Naive thymus-derived CD8-positive, alpha-beta T cell (primary cell): Measurements from ENCODE around the gene GPSM3. TPM values are rescaled to one million over a fixed set of nuclear protein-coding genes. Genes with fewer than 3 reads are reported as not detected.
"Not testable (repeated sequence)": the region's sequence is repeated elsewhere in the genome, so short reads cannot be mapped to it uniquely, and the experiment has no call there.

Experiments
- ATAC-seq, 2 donors: fragments of 150-1000 bp; cut with Tn5 transposase in 1 of 2; sonication (Bioruptor Pico), chemical (Tn5 transposase) in 1 of 2; 1 replicate in 1 of 2; 2 replicates in 1 of 2; pipeline ENCODE4 v1.10.0; 2021; ENCODE audit warnings: mild to moderate bottlenecking in 2 of 2, moderate library complexity in 2 of 2
- POLR2A ChIA-PET: fragments of 350-600 bp; sonication (Branson Sonifier 250); formaldehyde crosslinking; loops from one replicate; lab custom pipeline; 2021; ENCODE audit warnings: antibody characterized with exemption; lab: Charles Lee
- DNase-seq, 10 donors: peaks; one replicate each; pipeline versions ENCODE4 v3.0.0 to v3.0.0-alpha.2; 2020 to 2022
- H3K27ac Mint-ChIP-seq, 10 donors: one replicate each; pipeline ENCODE4 v1.8.0; 2020 to 2022; ENCODE audit warnings: mild to moderate bottlenecking in 10 of 10, mixed read lengths in 10 of 10, moderate library complexity in 4 of 10, inconsistent platforms in 1 of 10
- H3K27me3 Mint-ChIP-seq, 5 donors: one replicate each; pipeline ENCODE4 v1.8.0; 2021 to 2022; ENCODE audit warnings: mixed read lengths in 5 of 5
- H3K36me3 Mint-ChIP-seq, 3 donors: one replicate each; pipeline ENCODE4 v1.8.0; 2020 to 2022; ENCODE audit warnings: mixed read lengths in 3 of 3, mild to moderate bottlenecking in 2 of 3, inconsistent platforms in 1 of 3
- H3K4me1 Mint-ChIP-seq, 4 donors: one replicate each; pipeline ENCODE4 v1.8.0; 2021 to 2022; ENCODE audit warnings: mixed read lengths in 4 of 4
- H3K4me3 Mint-ChIP-seq, 10 donors: one replicate each; pipeline ENCODE4 v1.8.0; 2020 to 2022; ENCODE audit warnings: mild to moderate bottlenecking in 10 of 10, mixed read lengths in 10 of 10, moderate library complexity in 6 of 10, inconsistent platforms in 1 of 10
- H3K9me3 Mint-ChIP-seq, 9 donors: one replicate each; pipeline ENCODE4 v1.8.0; 2020 to 2022; ENCODE audit warnings: mixed read lengths in 9 of 9, mild to moderate bottlenecking in 3 of 9, inconsistent platforms in 1 of 9, moderate library complexity in 1 of 9
- polyA plus RNA-seq, 3 donors: library from polyadenylated mRNA; unstranded; fragments of 300-500 nt; fragmentation: Illumina TruSeq; gene quantifications; one replicate each; pipeline ENCODE4 v1.2.3, GENCODE V29; 2021
- total RNA-seq, 8 experiments: library from RNA in 2 of 8; stranded (reverse) in 2 of 8; gene quantifications; one replicate each; pipeline ENCODE4 v1.2.3 and lab custom pipeline; 2021 to 2026

Gene GPSM3
- total and polyA plus RNA-seq, 5 experiments from 2014 or later = 106 to 276 (median 144) TPM

- no peaks in the 10 kb centered on the region for H3K9me3 Mint-ChIP-seq
- no peaks in the 10 kb centered on the region for H3K36me3 Mint-ChIP-seq
- peak overlapping the region in 1 of 10 donors; percentile 24 for H3K4me3 Mint-ChIP-seq
- POLR2A ChIA-PET = no interaction called here
- peaks cover 18 to 30% (median 26%) of the 10 kb centered on the region in 4 donors for H3K4me1 Mint-ChIP-seq
- H3K27me3 Mint-ChIP-seq = peaks cover 0 to 2% (median 0%) of the 10 kb centered on the region in 5 donors
- DNase-seq = no peak
- ATAC-seq = no peak
- peak overlapping the region in 6 of 10 donors; percentile 19 to 80 (median 53) for H3K27ac Mint-ChIP-seq
Measured at GRCh38 chr6:32198866-32199265, 6.4 kb upstream of the GPSM3 start.

GRCh38 chr6:32198345-32198696, 5.9 kb upstream of the GPSM3 start:
- H3K4me3 Mint-ChIP-seq = peak overlapping the region in 4 of 10 donors; percentile 24 to 58 (median 44)
- DNase-seq (no peak), ATAC-seq (no peak)
- peaks cover 23 to 35% (median 32%) of the 10 kb centered on the region in 4 donors for H3K4me1 Mint-ChIP-seq
- H3K36me3 Mint-ChIP-seq = no peaks in the 10 kb centered on the region
- POLR2A ChIA-PET = no interaction called here
- H3K9me3 Mint-ChIP-seq = no peaks in the 10 kb centered on the region
- peak overlapping the region in 6 of 10 donors; percentile 53 to 98 (median 82) for H3K27ac Mint-ChIP-seq
- H3K27me3 Mint-ChIP-seq = peaks cover 0 to 2% (median 0%) of the 10 kb centered on the region in 5 donors

DNA sequence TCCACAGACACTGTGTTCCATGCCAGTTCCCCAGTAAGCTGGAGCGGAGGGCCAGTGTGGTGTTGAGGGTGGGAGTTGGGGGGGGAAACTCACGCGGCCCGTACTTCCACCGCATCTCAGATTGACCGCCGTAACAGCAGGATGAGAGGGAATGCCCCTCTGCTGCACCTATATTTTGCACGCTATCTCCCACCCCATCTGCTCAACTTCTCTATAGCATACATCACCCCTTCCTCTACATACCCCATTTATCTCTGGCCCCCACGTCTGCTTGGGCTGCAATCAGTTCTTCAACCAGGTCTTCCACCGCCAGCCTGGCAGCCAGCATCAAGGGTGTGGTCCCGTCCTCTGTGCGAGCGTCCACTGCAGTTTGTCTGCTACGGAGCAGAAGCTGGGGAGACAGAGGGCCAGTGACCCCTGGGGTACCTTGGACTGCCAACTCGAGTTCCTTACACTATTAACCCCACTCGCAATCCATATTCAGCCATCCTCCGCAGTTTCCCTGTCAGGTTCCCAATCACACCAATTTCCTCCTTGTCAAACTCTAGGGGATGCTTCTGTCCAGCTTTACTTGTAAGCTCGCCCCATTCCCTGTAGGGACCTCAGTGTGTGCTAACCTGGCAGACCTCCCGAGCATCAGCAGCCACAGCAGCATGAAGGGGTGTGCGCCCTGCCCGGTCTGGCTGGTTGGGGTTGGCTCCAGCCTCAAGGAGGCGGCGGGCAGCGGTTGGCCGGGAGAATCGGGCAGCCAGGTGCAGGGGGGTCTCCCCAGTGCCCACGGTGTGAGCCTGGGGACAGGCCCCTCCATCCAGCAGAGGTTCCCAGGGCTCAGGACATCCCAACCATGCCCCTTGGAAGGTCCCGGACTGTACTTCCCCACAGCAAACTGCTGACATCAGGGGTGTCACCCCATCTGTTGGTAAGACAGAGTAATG, 4.5 kb upstream of the GPSM3 start:
- peak overlapping the region; percentile 92 to 100 (median 97) for H3K4me3 Mint-ChIP-seq
- H3K27me3 Mint-ChIP-seq = peaks cover 0 to 2% (median 0%) of the 10 kb centered on the region in 5 donors
- H3K27ac Mint-ChIP-seq = peak overlapping the region; percentile 98 to 100 (median 100)
- H3K9me3 Mint-ChIP-seq = no peaks in the 10 kb centered on the region
- POLR2A ChIA-PET = interaction anchor here (0.6 to 12.3 kb wide), 11 partner anchors 9 to 654 kb away, joined by 3 to 303 read pairs (median 5); partner anchors contain the start of genes AGER, AGPAT1, ATF6B and DXO
- H3K4me1 Mint-ChIP-seq = peaks cover 23 to 40% (median 36%) of the 10 kb centered on the region in 4 donors
- peaks cover 0 to 1% (median 0%) of the 10 kb centered on the region in 3 donors for H3K36me3 Mint-ChIP-seq
- no peak for DNase-seq
- ATAC-seq = no peak

DNA sequence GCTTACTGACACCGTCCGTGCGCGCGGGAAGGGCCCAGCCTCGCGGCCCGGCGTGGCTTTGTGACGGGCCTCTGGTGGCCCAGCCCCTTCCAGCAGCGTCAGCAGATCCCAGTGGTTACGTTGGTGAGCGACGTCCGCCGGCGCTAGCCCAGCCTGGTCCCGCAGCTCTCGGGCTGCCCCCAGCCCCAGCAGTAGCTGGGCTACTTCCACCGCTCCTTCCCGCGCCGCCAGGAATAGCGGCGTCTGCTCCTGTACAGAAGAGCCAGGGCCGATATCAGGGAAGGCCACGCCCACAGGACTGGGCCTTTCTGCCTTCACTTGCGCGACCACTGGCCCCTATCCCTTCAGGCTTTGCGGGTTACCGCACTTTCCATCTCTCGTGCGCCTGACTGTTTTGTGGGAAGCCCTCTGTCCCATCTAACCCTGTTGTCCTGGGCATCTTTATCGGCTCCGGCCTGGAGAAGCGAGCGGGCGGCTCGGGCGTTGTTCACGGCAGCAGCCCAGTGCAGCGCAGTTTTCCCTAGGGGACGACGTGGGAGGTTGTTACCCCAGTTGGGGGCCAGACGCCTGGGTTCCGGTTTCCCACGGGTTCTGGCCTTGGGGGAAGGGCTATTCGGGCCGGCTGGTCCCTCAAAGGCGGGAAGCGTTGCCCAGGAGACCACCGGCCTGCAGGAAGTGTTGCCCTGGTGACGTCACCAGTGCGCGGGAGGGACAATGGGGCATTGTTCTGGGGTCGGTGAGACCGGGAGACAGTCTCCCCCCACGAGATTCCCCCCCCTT, 3.6 kb upstream of the GPSM3 start:
- Mint-ChIP-seq H3K27ac (peak overlapping the region; percentile 98 to 100 (median 100)), H3K4me1 (peaks cover 28 to 47% (median 40%) of the 10 kb centered on the region in 4 donors), H3K27me3 (peaks cover 0 to 2% (median 0%) of the 10 kb centered on the region in 5 donors), H3K4me3 (peak overlapping the region; percentile 92 to 100 (median 97)), H3K9me3 (no peaks in the 10 kb centered on the region), H3K36me3 (peaks cover 0 to 8% (median 5%) of the 10 kb centered on the region in 3 donors)
- ATAC-seq (peak; percentile 79 to 81), DNase-seq (peak in 7 of 10 donors; percentile 48 to 87 (median 60))
- POLR2A ChIA-PET = interaction anchor here (0.5 to 12.3 kb wide), 31 partner anchors 8 to 776 kb away, joined by 3 to 303 read pairs (median 5); partner anchors contain the start of genes AGER, AGPAT1, ATF6B and BRD2

GRCh38 chr6:32195652-32195901, 3.1 kb upstream of the GPSM3 start:
- peaks cover 0 to 10% (median 7%) of the 10 kb centered on the region in 3 donors for H3K36me3 Mint-ChIP-seq
- peak; percentile 96 to 100 (median 99) for DNase-seq
- peaks cover 0 to 2% (median 0%) of the 10 kb centered on the region in 5 donors for H3K27me3 Mint-ChIP-seq
- peaks cover 29 to 49% (median 42%) of the 10 kb centered on the region in 4 donors for H3K4me1 Mint-ChIP-seq
- H3K9me3 Mint-ChIP-seq = no peaks in the 10 kb centered on the region
- ATAC-seq = peak; percentile 82 to 85
- peak overlapping the region; percentile 92 to 100 (median 97) for H3K4me3 Mint-ChIP-seq
- H3K27ac Mint-ChIP-seq = peak overlapping the region; percentile 94 to 100 (median 99)
- POLR2A ChIA-PET = interaction anchor here (0.5 to 12.3 kb wide), 25 partner anchors 9 to 777 kb away, joined by 3 to 303 read pairs (median 4); partner anchors contain the start of genes AGER, AGPAT1, ATF6B and BRD2

- Mint-ChIP-seq H3K9me3 (no peaks in the 10 kb centered on the region), H3K4me1 (peaks cover 29 to 53% (median 42%) of the 10 kb centered on the region in 4 donors), H3K27ac (peak overlapping the region; percentile 94 to 100 (median 99)), H3K4me3 (peak overlapping the region; percentile 92 to 100 (median 97)), H3K36me3 (peaks cover 0 to 12% (median 12%) of the 10 kb centered on the region in 3 donors), H3K27me3 (no peaks in the 10 kb centered on the region)
- POLR2A ChIA-PET = interaction anchor here (0.6 to 12.3 kb wide), 25 partner anchors 8 to 778 kb away, joined by 3 to 303 read pairs (median 4); partner anchors contain the start of genes AGER, AGPAT1, ATF6B and BRD2
- ATAC-seq (no peak), DNase-seq (no peak)
Measured at GRCh38 chr6:32194825-32195651, 2.6 kb upstream of the GPSM3 start.

DNA sequence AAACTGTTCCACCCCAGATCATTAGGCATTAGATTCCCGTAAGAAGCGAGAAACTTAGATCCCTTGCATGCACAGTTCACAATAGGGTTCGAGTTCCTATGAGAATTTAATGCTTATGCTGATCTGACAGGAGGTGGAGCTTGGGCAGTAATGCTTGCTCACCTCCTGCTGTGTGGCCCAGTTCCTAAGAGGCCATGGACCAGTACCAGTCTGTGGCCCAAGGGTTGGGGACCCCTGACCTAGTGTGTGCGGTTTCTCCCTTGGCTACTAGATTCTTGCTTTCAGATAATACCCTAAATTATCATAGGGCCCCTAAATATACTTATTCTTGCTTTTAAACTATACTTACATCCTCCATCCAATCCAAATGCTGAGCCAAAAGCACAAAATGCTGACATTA, 1.9 kb upstream of the GPSM3 start:
- Mint-ChIP-seq H3K4me3 (peak overlapping the region; percentile 92 to 100 (median 98)), H3K36me3 (peaks cover 0 to 13% (median 12%) of the 10 kb centered on the region in 3 donors), H3K4me1 (peaks cover 29 to 53% (median 43%) of the 10 kb centered on the region in 4 donors), H3K9me3 (no peaks in the 10 kb centered on the region), H3K27me3 (no peaks in the 10 kb centered on the region), H3K27ac (peak overlapping the region; percentile 94 to 100 (median 99))
- DNase-seq = no peak
- ATAC-seq = no peak
- POLR2A ChIA-PET = interaction anchor here (0.6 to 12.3 kb wide), 6 partner anchors 11 to 76 kb away, joined by 3 to 303 read pairs (median 5); partner anchors contain the start of genes AGER, AGPAT1, ATF6B and FKBPL

GRCh38 chr6:32193096-32193495, 653 bp upstream of the GPSM3 start:
- ATAC-seq, DNase-seq, H3K9me3 Mint-ChIP-seq, H3K27me3 Mint-ChIP-seq: not testable (repeated sequence)
- Mint-ChIP-seq H3K36me3 (peaks cover 0 to 21% (median 12%) of the 10 kb centered on the region in 3 donors), H3K4me1 (peaks cover 38 to 64% (median 55%) of the 10 kb centered on the region in 4 donors), H3K27ac (peak overlapping the region; percentile 91 to 100 (median 98)), H3K4me3 (peak overlapping the region; percentile 94 to 100 (median 98))
- POLR2A ChIA-PET = interaction anchor here (0.6 to 12.3 kb wide), 16 partner anchors 8 to 1117 kb away, joined by 3 to 303 read pairs (median 4); partner anchors contain the start of genes AGER, AGPAT1, ATF6B and DDX39B

- POLR2A ChIA-PET = interaction anchor here (0.6 to 12.3 kb wide), 18 partner anchors 12 to 780 kb away, joined by 3 to 303 read pairs (median 4); partner anchors contain the start of genes AGER, AGPAT1, ATF6B and DDX39B
- H3K4me1 Mint-ChIP-seq = peaks cover 43 to 73% (median 62%) of the 10 kb centered on the region in 4 donors
Measured at GRCh38 chr6:32191696-32192607, 491 bp downstream of the GPSM3 start.

More at GRCh38 chr6:32191696-32192607, 491 bp downstream of the GPSM3 start:
- no peak for ATAC-seq
- peak in 3 of 10 donors; percentile 7 to 44 (median 30) for DNase-seq
- H3K36me3 Mint-ChIP-seq = peaks cover 6 to 32% (median 18%) of the 10 kb centered on the region in 3 donors
- peak overlapping the region; percentile 94 to 100 (median 98) for H3K4me3 Mint-ChIP-seq
- peak overlapping the region; percentile 91 to 100 (median 98) for H3K27ac Mint-ChIP-seq
- H3K9me3 Mint-ChIP-seq = no peaks in the 10 kb centered on the region
- H3K27me3 Mint-ChIP-seq = no peaks in the 10 kb centered on the region
